ENCODE results near the gene CLRN1.
"Not testable (repeated sequence)": the region's sequence is repeated elsewhere in the genome, so short reads cannot be mapped to it uniquely, and the experiment has no call there.

CLRN1 gene, protein sequence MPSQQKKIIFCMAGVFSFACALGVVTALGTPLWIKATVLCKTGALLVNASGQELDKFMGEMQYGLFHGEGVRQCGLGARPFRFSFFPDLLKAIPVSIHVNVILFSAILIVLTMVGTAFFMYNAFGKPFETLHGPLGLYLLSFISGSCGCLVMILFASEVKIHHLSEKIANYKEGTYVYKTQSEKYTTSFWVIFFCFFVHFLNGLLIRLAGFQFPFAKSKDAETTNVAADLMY

DNA sequence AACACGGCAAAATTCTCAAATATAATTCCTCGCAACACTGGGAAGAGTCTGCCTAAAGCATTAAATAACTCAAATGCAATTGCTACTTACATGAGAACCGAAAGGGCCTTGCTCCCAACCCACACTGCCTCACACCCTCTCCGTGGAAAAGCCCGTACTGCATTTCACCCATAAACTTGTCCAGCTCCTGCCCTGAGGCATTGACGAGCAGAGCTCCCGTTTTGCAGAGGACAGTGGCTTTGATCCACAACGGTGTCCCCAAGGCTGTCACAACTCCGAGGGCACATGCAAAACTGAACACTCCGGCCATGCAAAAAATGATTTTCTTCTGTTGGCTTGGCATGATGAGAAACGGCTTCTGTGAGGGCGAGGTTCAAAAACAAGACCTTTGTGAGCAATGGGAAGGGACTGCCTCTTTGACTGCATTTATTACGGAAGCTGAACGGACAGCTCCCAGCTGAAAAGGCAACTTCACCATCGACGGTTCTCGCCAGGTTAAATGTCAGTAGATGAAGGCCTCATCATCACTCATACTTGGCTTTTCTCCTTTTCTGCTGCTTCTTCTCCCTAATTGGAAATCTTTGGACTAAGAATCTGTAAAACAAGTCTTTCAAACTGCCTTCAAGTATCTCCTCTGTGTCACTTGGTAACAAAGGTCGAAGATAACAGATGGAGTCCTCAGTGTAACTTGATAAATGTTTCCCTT, at the start of gene CLRN1:
Gene CLRN1 (minus strand): TSS at position 362 of the 706 bp plus-strand sequence. CDS start 19 bp downstream, at position 343.
- no peak for DNase-seq

DNA sequence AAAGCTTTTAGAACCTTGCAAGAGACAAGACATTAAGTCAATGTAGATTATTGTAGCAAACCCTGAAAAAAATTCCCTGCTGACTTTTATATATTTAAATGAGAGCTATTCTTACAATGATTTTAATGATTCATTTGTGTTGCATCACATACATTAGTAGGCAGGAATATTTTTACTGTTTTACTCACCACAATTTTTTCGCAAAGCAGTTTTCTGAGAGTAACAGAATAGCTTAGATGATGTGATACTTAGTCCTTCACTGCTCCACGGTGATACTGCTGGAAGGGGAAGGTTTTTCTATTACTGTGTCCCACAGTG, 43.9 kb upstream of the CLRN1 start:
- no peak for DNase-seq

DNA sequence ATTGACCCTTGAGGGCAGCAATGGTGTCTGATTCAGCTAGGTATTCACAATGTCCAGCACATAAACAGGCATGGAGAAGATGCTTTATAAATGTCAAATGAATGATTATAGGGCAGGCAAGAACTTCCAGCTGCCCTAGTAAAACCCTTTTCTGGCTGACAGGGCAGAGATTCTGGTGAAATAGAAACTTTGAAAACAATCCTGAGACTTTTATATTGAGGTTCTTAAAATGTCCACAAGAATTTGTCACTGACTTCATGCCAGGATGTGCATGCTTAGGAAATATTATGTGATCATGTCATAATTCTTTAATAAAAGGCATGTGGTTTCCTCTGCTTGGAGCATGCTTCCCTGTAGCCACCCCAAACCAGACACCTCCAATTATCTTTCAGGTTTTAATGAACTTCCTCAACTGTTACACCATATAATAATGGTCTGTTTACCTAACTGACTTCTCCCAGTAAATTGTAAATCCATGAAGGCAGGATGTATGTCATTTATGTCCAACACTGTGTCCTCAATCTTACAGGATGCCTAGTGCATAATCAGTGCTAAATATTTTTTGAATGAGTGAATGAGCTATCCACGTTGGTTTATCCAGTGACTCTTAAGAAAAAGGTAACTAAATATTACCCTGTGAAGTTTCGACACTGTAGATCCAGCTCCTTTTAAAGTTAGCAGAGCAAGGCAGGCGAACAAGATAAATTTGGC, 43.4 kb upstream of the CLRN1 start:
- no peak for DNase-seq

DNA sequence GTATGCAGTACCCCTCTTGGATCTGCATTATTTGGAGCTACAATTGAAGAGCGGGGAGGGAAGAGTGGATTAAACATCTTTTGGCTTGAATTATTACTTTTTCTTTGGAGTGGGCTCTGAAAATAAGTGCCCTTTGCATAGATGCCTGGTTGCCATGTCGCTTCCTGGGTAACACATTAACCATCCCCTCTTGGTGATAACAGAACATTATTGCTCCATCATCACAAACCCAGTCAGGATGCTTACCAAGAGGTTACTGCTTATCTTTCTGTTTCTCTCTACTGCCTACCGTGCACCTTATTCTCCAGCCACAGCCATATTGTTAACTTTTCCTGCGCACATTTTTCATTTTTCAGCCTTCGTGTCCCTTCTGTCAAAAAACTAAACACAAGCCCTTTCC, 42.7 kb upstream of the CLRN1 start:
- no peak for DNase-seq

- DNase-seq, result no peak
Measured at GRCh38 chr3:151014501-151015018, 42.0 kb upstream of the CLRN1 start.

DNA sequence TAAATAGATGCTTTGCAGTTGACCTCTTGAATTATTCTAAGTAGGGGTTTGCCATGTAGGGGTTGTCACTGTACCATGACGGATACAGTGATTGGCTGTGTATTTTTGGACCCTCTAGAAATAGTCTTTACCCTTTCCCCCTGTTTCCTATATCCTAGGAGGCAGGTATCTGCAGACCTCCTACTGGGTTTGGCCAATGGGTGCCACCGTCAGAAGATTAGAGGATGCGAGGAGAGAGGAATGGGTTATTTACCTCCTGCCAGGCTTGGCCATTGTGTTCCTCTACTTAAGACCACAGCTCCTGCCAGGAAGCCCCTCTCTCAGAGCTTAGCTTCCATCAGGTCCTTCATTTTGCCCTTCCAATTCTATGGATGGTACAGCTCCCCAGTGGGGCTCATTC, 40.2 kb upstream of the CLRN1 start:
- DNase-seq, result no peak

DNA sequence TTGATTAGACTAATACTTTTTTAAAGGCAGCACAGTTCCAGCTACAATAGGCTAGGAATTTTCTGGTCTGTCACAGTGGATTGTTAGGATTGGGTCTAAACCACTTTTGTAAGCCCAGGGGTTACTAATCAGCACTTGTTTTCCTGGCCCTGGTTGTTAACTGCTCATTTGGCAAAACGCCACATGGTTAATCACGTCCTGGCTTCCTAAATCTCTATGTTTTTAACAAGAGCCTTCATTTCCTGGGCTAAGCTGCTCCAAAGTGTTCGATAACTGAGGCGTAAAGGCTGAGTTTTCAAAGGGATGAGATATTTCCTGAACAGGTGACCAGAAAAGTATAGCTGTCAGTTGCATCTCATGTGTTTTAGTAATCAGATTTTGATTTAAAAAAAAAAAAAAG, 38.9 kb upstream of the CLRN1 start:
- DNase-seq, result peak; percentile 2

DNA sequence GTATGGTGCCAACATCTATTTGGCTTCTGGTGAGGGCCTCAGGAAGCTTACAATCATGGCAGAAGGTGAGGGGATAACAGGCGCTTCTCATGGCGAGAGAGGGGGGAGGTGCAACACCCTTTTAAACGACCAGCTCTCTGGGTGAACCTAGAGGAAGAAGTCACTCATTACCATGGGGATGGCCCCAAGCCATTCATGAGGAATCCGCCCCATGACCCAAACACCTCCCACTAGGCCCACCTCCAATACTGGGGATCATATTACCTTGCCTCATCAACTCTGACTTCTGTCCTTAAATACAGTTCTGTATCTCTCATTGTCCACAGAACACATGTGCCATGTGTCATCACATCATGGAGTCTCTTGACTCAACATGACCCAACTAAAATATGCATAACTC, 37.5 kb upstream of the CLRN1 start:
- DNase-seq, result no peak

GRCh38 chr3:151009430-151009829, 36.9 kb upstream of the CLRN1 start:
- DNase-seq, result no peak

DNA sequence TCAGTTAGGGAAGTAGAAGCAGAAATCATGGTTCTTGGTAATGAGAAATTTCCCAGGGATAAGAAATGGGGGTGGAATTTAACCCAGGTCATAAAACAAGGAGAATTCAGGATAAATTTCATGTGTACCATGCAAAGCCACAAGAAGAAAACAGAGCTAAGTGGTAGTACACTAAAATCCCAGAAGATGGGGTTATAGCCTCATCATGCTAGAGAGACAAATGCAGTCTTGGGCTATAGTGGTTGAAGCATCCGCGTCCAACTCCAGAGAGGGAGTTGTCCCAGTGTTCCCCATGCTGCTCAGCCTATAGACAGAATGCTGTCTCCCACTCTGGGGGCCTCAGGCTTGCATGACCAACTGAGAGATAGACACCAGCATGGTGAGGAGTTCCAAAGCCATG, 36.2 kb upstream of the CLRN1 start:
- peak; percentile 4 for DNase-seq

DNA sequence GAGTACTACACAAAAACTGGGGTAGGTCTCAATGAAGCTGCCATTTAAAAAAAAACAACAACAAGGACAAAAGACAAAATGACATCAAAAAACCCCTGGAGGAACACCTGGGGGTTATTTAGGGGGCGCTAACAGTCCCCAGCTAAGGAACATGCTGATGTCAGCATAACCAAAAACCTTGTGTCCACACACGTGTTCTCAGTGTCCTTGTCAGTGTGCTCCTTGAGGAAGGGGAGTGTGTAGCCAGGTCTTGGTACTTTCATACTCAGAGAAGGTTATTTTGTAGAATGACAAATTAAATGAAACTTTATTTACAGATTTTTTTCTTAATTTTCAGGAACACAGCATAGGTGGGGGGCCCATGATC, 31.2 kb upstream of the CLRN1 start:
- no peak for DNase-seq

DNA sequence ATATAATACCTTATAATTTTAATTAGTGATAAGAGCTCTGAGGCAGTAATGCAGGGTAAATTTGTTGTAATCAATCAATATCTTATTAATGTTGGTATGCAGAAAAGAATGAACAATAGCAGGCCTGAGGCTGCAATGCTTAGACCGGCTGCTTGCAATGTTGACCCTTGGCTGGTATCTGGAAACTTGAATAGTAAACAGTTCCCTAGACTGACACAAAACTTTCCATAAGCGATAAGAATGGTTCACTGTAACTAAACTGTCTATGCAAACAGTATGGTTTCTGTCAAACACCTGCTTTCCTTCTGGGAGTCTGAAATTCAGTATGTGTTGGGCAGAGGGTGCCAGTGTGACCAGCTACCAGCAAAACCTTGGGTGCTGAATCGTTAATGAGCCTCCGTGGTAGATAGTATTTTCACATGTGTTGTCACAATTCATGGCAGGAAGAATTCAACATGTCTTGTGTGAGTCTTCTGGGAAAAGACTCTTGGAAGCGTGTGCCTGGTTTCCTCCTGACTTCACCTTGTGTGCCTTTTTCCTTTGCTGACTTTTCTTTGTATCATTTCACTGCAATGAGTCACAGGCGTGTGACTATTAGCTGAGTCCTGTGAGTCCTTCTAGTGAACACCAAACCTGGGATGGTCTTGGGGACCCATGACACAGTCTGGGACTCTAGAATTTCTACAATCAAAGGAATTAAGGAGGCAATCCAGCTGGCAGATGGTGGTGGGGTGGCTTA, 30.7 kb upstream of the CLRN1 start:
- DNase-seq, result no peak

- DNase-seq, result no peak
Measured at GRCh38 chr3:151002003-151002981, 29.8 kb upstream of the CLRN1 start.

DNA sequence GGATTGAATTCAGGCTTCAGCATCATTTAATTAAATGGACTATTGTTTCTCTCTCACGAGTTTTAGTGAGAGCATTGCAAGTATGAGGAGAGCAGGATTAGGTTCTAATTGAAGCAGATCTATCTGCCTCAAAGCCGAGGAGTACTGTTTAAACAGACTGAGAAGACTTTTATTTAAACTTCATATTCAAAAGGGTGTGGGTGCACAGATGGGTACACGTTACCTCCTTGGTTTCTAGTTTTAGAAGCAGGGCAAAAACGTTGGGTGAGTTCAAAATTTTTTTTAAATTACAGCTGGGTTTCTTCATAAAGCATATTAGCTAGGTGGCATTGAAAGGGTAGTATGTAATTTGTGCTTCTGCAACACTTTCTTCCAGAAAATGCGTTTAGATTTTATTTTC, 26.5 kb upstream of the CLRN1 start:
- no peak for DNase-seq

DNA sequence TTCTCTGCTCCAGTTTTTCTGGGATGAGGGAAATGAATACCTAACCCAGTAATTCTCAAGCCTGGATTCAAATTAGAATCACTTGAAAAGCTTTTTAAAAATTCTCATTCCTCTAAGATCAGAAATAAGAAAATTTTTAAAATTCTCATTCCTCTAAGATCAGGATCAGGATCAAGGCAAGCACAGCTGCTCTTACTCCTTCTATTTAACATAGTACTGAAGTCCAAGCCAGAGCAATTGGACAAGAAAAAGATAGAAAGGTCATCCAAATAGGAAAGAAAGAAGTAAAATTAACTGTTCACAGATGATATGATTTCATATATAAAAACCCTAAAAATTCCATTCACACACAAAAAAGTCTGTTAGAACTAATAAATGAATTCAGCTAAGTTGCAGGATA, 24.2 kb upstream of the CLRN1 start:
- no peak for DNase-seq

GRCh38 chr3:150995510-150995909, 23.0 kb upstream of the CLRN1 start:
- no peak for DNase-seq

GRCh38 chr3:150989208-150989607, 16.7 kb upstream of the CLRN1 start:
- no peak for DNase-seq

DNA sequence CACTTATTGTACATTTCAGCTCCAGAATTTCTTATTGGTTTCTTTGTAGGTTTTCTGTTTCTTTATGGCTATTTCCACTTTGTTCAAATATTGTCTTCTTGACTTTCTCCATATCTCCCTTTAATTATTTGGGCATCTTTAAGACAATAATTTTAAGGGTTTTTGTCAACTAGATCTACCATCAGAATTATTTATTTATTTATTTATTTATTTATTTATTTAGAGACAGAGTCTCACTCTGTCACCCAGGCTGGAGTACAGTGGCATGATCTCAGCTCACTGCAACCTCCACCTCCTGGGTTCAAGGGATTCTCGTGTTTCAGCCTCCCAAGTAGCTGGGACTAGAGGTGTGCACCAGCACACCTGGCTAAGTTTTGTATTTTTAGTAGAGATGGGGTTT, 15.9 kb upstream of the CLRN1 start:
- not testable (repeated sequence) for DNase-seq

- no peak for DNase-seq
Measured at GRCh38 chr3:150985711-150986110, 13.2 kb upstream of the CLRN1 start.

- DNase-seq, result no peak
Measured at GRCh38 chr3:150984066-150984465, 11.5 kb upstream of the CLRN1 start.

DNA sequence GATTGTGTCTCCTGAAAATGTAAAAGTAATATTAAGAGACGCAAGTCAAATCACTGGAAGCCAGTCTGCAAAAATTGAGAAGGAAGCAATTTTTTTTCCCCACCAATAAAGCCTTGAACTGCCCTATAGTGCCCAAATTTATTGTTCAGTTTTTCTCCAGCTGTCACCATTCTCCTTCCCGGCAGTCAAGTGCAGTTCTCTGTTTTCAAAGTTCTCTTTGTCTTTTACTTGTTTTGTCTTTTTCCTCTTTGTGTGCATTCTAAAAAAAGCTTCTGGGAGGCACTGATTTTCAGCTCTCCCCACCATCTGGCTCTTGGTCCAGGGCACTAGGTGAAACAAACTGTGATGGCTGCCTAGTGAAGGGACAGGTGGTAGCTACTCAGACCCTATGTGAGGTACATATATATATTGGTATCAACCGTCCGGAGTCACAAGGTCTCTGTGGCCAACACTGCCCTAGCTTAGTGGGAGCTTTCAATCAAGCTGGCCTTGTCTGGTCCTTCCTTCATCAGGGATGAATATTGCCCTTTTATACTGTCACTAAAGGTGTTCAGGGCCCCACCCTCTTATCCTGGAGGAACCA, 6.1 kb upstream of the CLRN1 start:
- DNase-seq, result no peak

DNA sequence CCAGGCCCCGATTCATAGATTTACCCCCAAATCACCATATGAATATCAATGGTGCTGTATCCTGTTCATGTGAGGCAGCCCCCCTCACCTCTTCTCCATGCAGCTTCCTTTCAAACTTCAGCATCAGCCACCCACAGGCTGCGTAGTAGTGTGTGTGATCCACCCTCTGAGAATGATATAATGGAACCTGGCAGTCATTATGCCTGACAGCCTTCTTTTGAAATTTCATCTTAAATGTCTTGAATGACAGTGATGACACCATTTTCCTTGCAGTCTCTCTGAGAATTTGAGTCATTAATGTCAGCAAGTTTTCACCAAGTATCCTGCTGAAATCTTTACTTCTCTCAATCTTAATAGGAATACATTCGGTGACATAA, 3.5 kb upstream of the CLRN1 start:
- DNase-seq, result no peak
